DOHH2 (cell line): Measurements from ENCODE around the gene MED8.

Source experiments
- H3F3A ChIP-seq: fragments of 200-600 bp; sonication (generic), shearing (Covaris generic); 2 replicates; pipeline ENCODE4 v1.6.0; 2016; ENCODE audit warnings: antibody characterized with exemption, mild to moderate bottlenecking; ENCODE audit not compliant: control insufficient read depth, insufficient read depth
- H3K27ac ChIP-seq: fragments of 200-600 bp; sonication (generic); 2 replicates; pipeline ENCODE4 v1.5.1; 2014; ENCODE audit warnings: low read depth, mild to moderate bottlenecking, low read length, moderate library complexity
- H3K27me3 ChIP-seq: fragments of 200-600 bp; sonication (generic); 2 replicates; pipeline ENCODE4 v1.6.1; 2014; ENCODE audit warnings: mild to moderate bottlenecking, low read length, mixed read lengths; ENCODE audit not compliant: control insufficient read depth
- H3K36me3 ChIP-seq: fragments of 200-600 bp; sonication (generic); 2 replicates; pipeline ENCODE4 v1.6.1; 2014; ENCODE audit warnings: mild to moderate bottlenecking, low read length, moderate library complexity, mixed read lengths; ENCODE audit not compliant: control insufficient read depth
- H3K4me1 ChIP-seq: fragments of 200-600 bp; sonication (generic); 2 replicates; pipeline ENCODE4 v1.6.1; 2014; ENCODE audit warnings: mild to moderate bottlenecking, low read length, mixed read lengths; ENCODE audit not compliant: control insufficient read depth
- H3K4me2 ChIP-seq: fragments of 200-600 bp; sonication (generic); 2 replicates; pipeline ENCODE4 v1.6.0; 2014; ENCODE audit warnings: mild to moderate bottlenecking, low read length, moderate library complexity
- H3K4me3 ChIP-seq: fragments of 200-600 bp; sonication (generic); 2 replicates; pipeline ENCODE4 v1.5.1; 2014; ENCODE audit warnings: mild to moderate bottlenecking, low read length, mixed read lengths
- H3K79me2 ChIP-seq: fragments of 200-600 bp; sonication (generic); 2 replicates; pipeline ENCODE4 v1.6.1; 2014; ENCODE audit warnings: mild to moderate bottlenecking, low read length, mixed read lengths; ENCODE audit not compliant: control insufficient read depth
- H3K9me2 ChIP-seq: fragments of 200-600 bp; sonication (generic); replicated peaks from 2 replicates; pipeline ENCODE4 v1.6.1; 2014; ENCODE audit warnings: mild to moderate bottlenecking, low read length, mixed read lengths; ENCODE audit not compliant: control insufficient read depth
- H3K9me3 ChIP-seq: fragments of 200-600 bp; sonication (generic); 2 replicates; pipeline ENCODE4 v1.6.1; 2014; ENCODE audit warnings: antibody characterized with exemption, low read length, mixed read lengths; ENCODE audit not compliant: control insufficient read depth, insufficient read depth
- H4K20me1 ChIP-seq: fragments of 200-600 bp; sonication (generic); 2 replicates; pipeline ENCODE4 v1.6.0; 2014; ENCODE audit warnings: low read depth, mild to moderate bottlenecking, antibody characterized with exemption, low read length, moderate library complexity; ENCODE audit not compliant: control insufficient read depth, insufficient read depth
- EZH2phosphoT487 ChIP-seq: fragments of 200-600 bp; sonication (generic); IDR thresholded peaks from 2 replicates; pipeline ENCODE4 v1.6.1; 2017; ENCODE audit warnings: borderline replicate concordance, mild to moderate bottlenecking, antibody characterized with exemption, low read length, moderate library complexity, mixed read lengths
- TF ChIP-seq, protein P1 (sequence below): fragments of 200-600 bp; sonication (generic); IDR thresholded peaks from one replicate; pipeline ENCODE4 v1.5.1; 2014; ENCODE audit warnings: antibody characterized with exemption, mild to moderate bottlenecking, low read depth, low read length; ENCODE audit not compliant: poor library complexity, severe bottlenecking

Gene MED8

DNA sequence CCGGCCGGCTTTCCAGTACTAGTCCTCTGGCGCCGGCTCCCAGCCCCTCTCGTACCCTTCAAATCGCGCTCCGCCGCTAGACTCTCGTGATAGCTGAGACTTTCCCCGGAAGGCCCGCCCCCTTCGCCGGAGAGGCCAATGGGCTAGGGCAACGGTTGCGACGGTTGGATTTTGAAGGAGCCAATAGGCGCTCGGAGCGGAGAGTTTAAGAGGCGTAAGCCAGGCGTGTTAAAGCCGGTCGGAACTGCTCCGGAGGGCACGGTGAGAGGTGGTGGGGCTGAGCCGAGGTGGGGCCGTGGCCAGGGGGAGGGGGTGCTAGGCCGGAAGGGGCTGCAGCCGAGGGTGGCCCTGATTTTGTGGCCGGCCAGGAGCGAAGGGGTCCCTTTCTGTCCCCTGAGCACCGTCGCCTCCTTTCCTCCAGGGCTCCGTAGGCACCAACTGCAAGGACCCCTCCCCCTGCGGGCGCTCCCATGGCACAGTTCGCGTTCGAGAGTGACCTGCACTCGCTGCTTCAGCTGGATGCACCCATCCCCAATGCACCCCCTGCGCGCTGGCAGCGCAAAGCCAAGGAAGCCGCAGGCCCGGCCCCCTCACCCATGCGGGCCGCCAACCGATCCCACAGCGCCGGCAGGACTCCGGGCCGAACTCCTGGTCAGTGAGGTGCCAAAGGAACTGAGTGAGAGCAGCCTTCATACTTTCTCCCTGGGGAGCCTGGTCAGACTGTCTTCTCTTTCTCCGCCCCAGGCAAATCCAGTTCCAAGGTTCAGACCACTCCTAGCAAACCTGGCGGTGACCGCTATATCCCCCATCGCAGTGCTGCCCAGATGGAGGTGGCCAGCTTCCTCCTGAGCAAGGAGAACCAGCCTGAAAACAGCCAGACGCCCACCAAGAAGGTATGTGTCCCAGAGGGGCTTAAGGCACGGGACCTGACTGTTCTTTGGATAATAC lies 30.6 kb downstream of the MED8 start, which contains the start of gene CDC20:
CDC20 (plus strand) TSS at position 236 of the 948 bp plus-strand sequence; CDS start at position 471, 235 bp downstream.
- Histone ChIP-seq H3K4me1 (peaks cover 33% of the 10 kb centered on the region), H3K79me2 (peaks cover 37% of the 10 kb centered on the region), H3K27me3 (no peaks in the 10 kb centered on the region), H3K9me3 (no peaks in the 10 kb centered on the region), H3F3A (peaks cover 27% of the 10 kb centered on the region), H3K9me2 (no peaks in the 10 kb centered on the region), H3K27ac (peak within 1 kb of the TSS; percentile 73), H4K20me1 (peaks cover 12% of the 10 kb centered on the region), H3K36me3 (peaks cover 52% of the 10 kb centered on the region), H3K4me2 (peak within 1 kb of the TSS; percentile 84), H3K4me3 (peak within 1 kb of the TSS; percentile 86)
- TF ChIP-seq EZH2phosphoT487, result no peak
- TF ChIP-seq, protein P1, sequence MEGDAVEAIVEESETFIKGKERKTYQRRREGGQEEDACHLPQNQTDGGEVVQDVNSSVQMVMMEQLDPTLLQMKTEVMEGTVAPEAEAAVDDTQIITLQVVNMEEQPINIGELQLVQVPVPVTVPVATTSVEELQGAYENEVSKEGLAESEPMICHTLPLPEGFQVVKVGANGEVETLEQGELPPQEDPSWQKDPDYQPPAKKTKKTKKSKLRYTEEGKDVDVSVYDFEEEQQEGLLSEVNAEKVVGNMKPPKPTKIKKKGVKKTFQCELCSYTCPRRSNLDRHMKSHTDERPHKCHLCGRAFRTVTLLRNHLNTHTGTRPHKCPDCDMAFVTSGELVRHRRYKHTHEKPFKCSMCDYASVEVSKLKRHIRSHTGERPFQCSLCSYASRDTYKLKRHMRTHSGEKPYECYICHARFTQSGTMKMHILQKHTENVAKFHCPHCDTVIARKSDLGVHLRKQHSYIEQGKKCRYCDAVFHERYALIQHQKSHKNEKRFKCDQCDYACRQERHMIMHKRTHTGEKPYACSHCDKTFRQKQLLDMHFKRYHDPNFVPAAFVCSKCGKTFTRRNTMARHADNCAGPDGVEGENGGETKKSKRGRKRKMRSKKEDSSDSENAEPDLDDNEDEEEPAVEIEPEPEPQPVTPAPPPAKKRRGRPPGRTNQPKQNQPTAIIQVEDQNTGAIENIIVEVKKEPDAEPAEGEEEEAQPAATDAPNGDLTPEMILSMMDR, result no peak

DNA sequence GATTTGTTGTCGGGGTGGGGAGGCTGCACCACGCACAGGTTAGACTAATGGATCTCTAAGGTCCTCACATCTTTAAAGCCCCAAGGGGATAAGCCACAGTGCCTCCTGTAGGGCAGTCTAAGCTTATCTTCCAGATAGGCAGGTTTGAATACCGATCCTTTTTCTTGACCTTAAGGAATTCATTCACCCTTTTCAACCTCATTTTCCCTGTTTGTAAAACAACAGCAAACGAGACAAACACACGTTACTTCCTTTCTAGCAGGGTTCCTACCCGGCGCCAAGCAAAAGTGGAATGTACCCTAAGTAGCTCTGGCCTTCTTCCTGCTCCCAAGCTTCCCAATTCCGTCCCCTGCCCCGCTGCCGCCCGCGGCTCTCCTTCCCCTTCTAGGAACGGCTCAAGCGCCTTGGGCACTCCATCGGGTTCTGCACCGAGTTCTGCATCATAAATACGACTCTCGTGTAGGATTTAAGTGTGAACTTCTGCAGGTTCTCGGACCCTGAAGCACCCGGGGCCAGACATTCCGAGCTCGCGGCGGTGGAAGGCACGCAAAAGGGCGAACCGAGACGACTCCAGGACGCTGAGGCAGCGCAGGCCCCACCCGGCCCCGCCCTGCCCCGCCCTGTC lies 31.4 kb downstream of the MED8 start:
- no peaks in the 10 kb centered on the region for H3K9me3 ChIP-seq
- H3K4me2 ChIP-seq, result peak overlapping the region; percentile 75
- peaks cover 33% of the 10 kb centered on the region for H3K4me1 ChIP-seq
- H3F3A ChIP-seq, result peaks cover 23% of the 10 kb centered on the region
- H3K4me3 ChIP-seq, result peak overlapping the region; percentile 86
- H4K20me1 ChIP-seq, result peaks cover 12% of the 10 kb centered on the region
- H3K36me3 ChIP-seq, result peaks cover 44% of the 10 kb centered on the region
- H3K79me2 ChIP-seq, result peaks cover 37% of the 10 kb centered on the region
- no peaks in the 10 kb centered on the region for H3K9me2 ChIP-seq
- peak overlapping the region; percentile 61 for H3K27ac ChIP-seq
- TF ChIP-seq, protein P1, result peak; percentile 72
- TF ChIP-seq EZH2phosphoT487, result no peak
- no peaks in the 10 kb centered on the region for H3K27me3 ChIP-seq

DNA sequence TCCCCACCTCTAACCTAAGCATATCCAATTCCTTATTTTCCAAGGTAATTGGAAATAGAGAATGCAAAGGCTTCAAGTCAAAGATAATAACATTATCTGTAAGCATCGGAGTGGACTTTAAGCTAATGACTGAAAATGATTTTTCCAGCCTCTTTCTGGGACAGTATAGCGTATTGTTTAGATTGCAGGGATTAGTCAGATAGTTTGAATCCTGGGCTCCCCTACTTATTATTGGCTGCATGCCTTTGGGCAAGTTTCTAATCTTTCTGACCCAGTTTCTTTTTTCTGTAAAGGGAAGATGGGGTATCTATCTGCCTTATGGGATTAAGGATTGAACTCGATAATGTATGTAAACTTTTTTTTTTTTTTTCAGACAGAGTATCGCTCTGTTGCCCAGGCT lies 32.3 kb downstream of the MED8 start:
- no peaks in the 10 kb centered on the region for H3K9me2 ChIP-seq
- H3K36me3 ChIP-seq, result peaks cover 34% of the 10 kb centered on the region
- H3F3A ChIP-seq, result peaks cover 17% of the 10 kb centered on the region
- H4K20me1 ChIP-seq, result peaks cover 12% of the 10 kb centered on the region
- H3K4me1 ChIP-seq, result peaks cover 33% of the 10 kb centered on the region
- no peak overlapping the region for H3K27ac ChIP-seq
- no peaks in the 10 kb centered on the region for H3K9me3 ChIP-seq
- H3K4me2 ChIP-seq, result peak overlapping the region; percentile 75; the same call in 1 of the 2 replicates
- H3K27me3 ChIP-seq, result no peaks in the 10 kb centered on the region
- H3K79me2 ChIP-seq, result peaks cover 37% of the 10 kb centered on the region
- TF ChIP-seq, protein P1, result no peak
- no peak for TF ChIP-seq EZH2phosphoT487
- no peak overlapping the region for H3K4me3 ChIP-seq
